ENCODE results near the gene SPAG17. TPM values are rescaled to one million over a fixed set of nuclear protein-coding genes. Genes with fewer than 3 reads are reported as not detected.

The SPAG17 gene
- total and polyA plus RNA-seq, 2 experiments from 2014 or later, result 1.0 to 1.1 TPM

- Histone ChIP-seq H3K27me3 (ENCODE audit: insufficient read depth) (no peaks in the 10 kb centered on the region), H3K27ac (ENCODE audit: low read depth) (no peak overlapping the region), H3F3A (replicated peaks; ENCODE audit: low read depth) (no peaks in the 10 kb centered on the region), H3K9me2 (ENCODE audit: insufficient read depth) (no peaks in the 10 kb centered on the region), H3K4me1 (ENCODE audit: insufficient read depth) (peaks cover 7% of the 10 kb centered on the region; the same call in 1 of the 2 replicates), H3K4me2 (no peak overlapping the region), H3K79me2 (replicated peaks; ENCODE audit: insufficient read depth) (no peaks in the 10 kb centered on the region), H3K36me3 (ENCODE audit: insufficient read depth) (no peaks in the 10 kb centered on the region), H2AFZ (no peak overlapping the region), H3K4me3 (no peak overlapping the region), H4K20me1 (replicated peaks; ENCODE audit: insufficient read depth) (no peaks in the 10 kb centered on the region)
- TF ChIP-seq ZNF462 (CRISPR knock-in tag; IDR thresholded peaks at IDR 0.05), result no peak
- TF ChIP-seq ETS1 (IDR thresholded peaks at IDR 0.05), result no peak
- TF ChIP-seq JUNB (IDR thresholded peaks at IDR 0.05; ENCODE audit: unreplicated experiment), result no peak
- Mint-ChIP-seq H3K27ac (no peak overlapping the region), H3K4me3 (no peak overlapping the region), H3K27me3 (ENCODE audit: insufficient read depth, low read depth, poor library complexity) (no peaks in the 10 kb centered on the region), H3K36me3 (ENCODE audit: low read depth) (no peaks in the 10 kb centered on the region), H3K9me3 (no peaks in the 10 kb centered on the region), H3K4me1 (no peaks in the 10 kb centered on the region)
- ATAC-seq, result no peak
- DNase-seq (ENCODE audit: low spot score), result no peak
Observed at GRCh38 chr1:118093017-118093416, 92.0 kb downstream of the SPAG17 start.

GRCh38 chr1:118090130-118090529 lies 94.9 kb downstream of the SPAG17 start:
- H3K36me3 ChIP-seq (ENCODE audit: insufficient read depth), result no peaks in the 10 kb centered on the region
- no peaks in the 10 kb centered on the region for H3F3A ChIP-seq (replicated peaks; ENCODE audit: low read depth)
- H3K27me3 ChIP-seq (ENCODE audit: insufficient read depth), result no peaks in the 10 kb centered on the region
- Mint-ChIP-seq H3K27ac (no peak overlapping the region), H3K27me3 (ENCODE audit: insufficient read depth, low read depth, poor library complexity) (peaks cover 2% of the 10 kb centered on the region), H3K4me1 (no peaks in the 10 kb centered on the region), H3K9me3 (no peaks in the 10 kb centered on the region), H3K4me3 (no peak overlapping the region), H3K36me3 (ENCODE audit: low read depth) (no peaks in the 10 kb centered on the region)
- no peak overlapping the region for H3K4me3 ChIP-seq
- H3K79me2 ChIP-seq (replicated peaks; ENCODE audit: insufficient read depth), result no peaks in the 10 kb centered on the region
- peaks cover 7% of the 10 kb centered on the region; the same call in 1 of the 2 replicates for H3K4me1 ChIP-seq (ENCODE audit: insufficient read depth)
- no peak overlapping the region for H3K27ac ChIP-seq (ENCODE audit: low read depth)
- ATAC-seq, result no peak
- no peak for DNase-seq (ENCODE audit: low spot score)
- no peaks in the 10 kb centered on the region for H4K20me1 ChIP-seq (replicated peaks; ENCODE audit: insufficient read depth)
- TF ChIP-seq ZNF331 (CRISPR knock-in tag; IDR thresholded peaks at IDR 0.05; ENCODE audit: low read depth) (no peak), ZNF462 (CRISPR knock-in tag; IDR thresholded peaks at IDR 0.05) (no peak)
- no peaks in the 10 kb centered on the region for H3K9me2 ChIP-seq (ENCODE audit: insufficient read depth)
- H3K4me2 ChIP-seq, result no peak overlapping the region
- H2AFZ ChIP-seq, result no peak overlapping the region
